ENCODE results near the gene KCNAB1.
"Not testable (repeated sequence)": the region's sequence is repeated elsewhere in the genome, so short reads cannot be mapped to it uniquely, and the experiment has no call there.

KCNAB1 gene

DNA sequence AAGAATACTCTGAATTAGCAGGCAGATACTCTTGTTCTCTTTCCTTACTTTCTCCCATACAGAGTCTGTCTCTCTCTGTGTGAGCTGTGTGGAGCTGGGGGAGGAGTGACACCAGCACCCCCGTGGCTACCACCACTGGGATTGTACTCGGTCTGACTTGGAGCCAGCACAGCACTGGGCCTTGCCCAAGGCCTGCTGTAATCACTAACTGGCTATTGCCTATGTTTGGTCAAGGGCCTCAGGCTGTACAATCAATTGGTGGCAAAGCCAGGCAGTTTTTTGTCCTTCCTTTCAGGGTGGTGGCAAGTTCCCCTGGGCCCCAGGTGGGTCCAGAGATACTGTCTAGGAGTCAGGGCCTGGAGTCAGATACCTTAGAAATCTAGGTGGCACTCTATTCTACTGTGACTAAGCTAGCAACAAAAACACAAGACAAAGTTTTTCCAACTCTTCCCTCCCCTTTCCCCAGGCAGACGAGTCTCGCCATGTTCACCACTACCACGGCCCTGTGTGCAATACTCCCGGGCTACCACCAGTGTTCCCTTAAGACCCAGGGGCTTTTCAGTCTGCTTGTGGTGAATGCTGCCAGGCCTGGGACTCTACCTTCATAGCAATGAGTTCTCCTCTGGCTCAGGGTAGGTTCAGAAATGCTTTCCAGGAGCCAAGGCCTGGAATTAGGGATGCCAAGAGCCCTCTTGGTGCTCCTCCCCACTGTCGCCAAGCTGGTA is 151.8 kb downstream of the KCNAB1 start:
- no peak overlapping the region for H2AFZ ChIP-seq (ENCODE audit: low read depth, low read length, severe bottlenecking)
- H3K9me2 ChIP-seq (replicated peaks; ENCODE audit: insufficient read depth, low read length) = no peaks in the 10 kb centered on the region
- H3K27me3 ChIP-seq (ENCODE audit: low read length) = no peaks in the 10 kb centered on the region
- H3K9ac ChIP-seq (ENCODE audit: low read length) = no peak overlapping the region
- no peaks in the 10 kb centered on the region for H3K79me2 ChIP-seq (ENCODE audit: insufficient read depth, low read length)
- H3K4me2 ChIP-seq (ENCODE audit: low read depth, low read length, poor library complexity, severe bottlenecking) = no peak overlapping the region
- H3K4me3 ChIP-seq (ENCODE audit: insufficient read depth, low read length, poor library complexity, severe bottlenecking) = no peak overlapping the region
- no peaks in the 10 kb centered on the region for H3F3A ChIP-seq (ENCODE audit: insufficient read depth)
- no peaks in the 10 kb centered on the region for H4K20me1 ChIP-seq (ENCODE audit: low read depth, low read length)
- no peak overlapping the region for H3K27ac ChIP-seq (ENCODE audit: low read depth, low read length)
- TF ChIP-seq, protein P1, sequence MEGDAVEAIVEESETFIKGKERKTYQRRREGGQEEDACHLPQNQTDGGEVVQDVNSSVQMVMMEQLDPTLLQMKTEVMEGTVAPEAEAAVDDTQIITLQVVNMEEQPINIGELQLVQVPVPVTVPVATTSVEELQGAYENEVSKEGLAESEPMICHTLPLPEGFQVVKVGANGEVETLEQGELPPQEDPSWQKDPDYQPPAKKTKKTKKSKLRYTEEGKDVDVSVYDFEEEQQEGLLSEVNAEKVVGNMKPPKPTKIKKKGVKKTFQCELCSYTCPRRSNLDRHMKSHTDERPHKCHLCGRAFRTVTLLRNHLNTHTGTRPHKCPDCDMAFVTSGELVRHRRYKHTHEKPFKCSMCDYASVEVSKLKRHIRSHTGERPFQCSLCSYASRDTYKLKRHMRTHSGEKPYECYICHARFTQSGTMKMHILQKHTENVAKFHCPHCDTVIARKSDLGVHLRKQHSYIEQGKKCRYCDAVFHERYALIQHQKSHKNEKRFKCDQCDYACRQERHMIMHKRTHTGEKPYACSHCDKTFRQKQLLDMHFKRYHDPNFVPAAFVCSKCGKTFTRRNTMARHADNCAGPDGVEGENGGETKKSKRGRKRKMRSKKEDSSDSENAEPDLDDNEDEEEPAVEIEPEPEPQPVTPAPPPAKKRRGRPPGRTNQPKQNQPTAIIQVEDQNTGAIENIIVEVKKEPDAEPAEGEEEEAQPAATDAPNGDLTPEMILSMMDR (IDR thresholded peaks at IDR 0.05; ENCODE audit: insufficient read depth, low read length, poor library complexity, severe bottlenecking) = no peak
- TF ChIP-seq EZH2phosphoT487 (conservative IDR thresholded peaks at IDR 0.05; ENCODE audit: low read length) = no peak
- no peaks in the 10 kb centered on the region for H3K9me3 ChIP-seq (ENCODE audit: insufficient read depth, low read length)
- H3K36me3 ChIP-seq (ENCODE audit: low read length) = no peaks in the 10 kb centered on the region

DNA sequence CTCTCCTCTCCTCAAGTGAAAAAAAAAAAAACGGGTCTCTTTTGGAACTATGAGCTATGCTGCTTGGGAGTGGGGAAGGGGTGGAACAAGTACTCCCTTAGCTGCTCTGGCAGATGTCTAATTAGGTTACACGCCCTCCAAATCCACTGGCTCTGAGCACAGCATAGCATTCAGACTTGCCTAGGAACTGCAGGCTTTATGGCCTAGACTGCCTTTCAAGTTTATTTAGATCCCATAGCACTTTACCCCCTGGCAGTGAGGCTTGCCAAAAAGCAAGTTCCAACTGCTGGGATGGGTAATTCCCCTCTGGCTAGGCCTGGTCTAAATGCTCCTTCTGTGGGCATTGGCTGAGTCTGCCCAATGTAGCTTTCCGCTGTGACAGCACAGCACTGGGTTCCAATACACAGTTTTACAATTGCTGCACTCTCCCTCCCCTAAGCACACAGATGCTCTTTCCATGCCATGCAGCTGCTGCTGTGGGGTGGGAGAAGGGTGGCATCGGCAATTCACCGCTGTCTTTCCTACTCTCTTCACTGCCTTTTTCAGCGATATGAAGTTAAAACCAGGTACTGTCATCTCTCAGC is 152.8 kb downstream of the KCNAB1 start:
- H3K9me3 ChIP-seq (ENCODE audit: insufficient read depth, low read length) = no peaks in the 10 kb centered on the region
- no peak overlapping the region for H3K4me2 ChIP-seq (ENCODE audit: low read depth, low read length, poor library complexity, severe bottlenecking)
- no peaks in the 10 kb centered on the region for H3K36me3 ChIP-seq (ENCODE audit: low read length)
- H4K20me1 ChIP-seq (ENCODE audit: low read depth, low read length) = no peaks in the 10 kb centered on the region
- H3K9me2 ChIP-seq (replicated peaks; ENCODE audit: insufficient read depth, low read length) = no peaks in the 10 kb centered on the region
- TF ChIP-seq, protein P1 (IDR thresholded peaks at IDR 0.05; ENCODE audit: insufficient read depth, low read length, poor library complexity, severe bottlenecking) = no peak
- TF ChIP-seq EZH2phosphoT487 (conservative IDR thresholded peaks at IDR 0.05; ENCODE audit: low read length) = no peak
- no peak overlapping the region for H2AFZ ChIP-seq (ENCODE audit: low read depth, low read length, severe bottlenecking)
- no peak overlapping the region for H3K4me3 ChIP-seq (ENCODE audit: insufficient read depth, low read length, poor library complexity, severe bottlenecking)
- H3K79me2 ChIP-seq (ENCODE audit: insufficient read depth, low read length) = no peaks in the 10 kb centered on the region
- H3K27me3 ChIP-seq (ENCODE audit: low read length) = no peaks in the 10 kb centered on the region
- no peaks in the 10 kb centered on the region for H3F3A ChIP-seq (ENCODE audit: insufficient read depth)
- H3K27ac ChIP-seq (ENCODE audit: low read depth, low read length) = no peak overlapping the region
- no peak overlapping the region for H3K9ac ChIP-seq (ENCODE audit: low read length)

DNA sequence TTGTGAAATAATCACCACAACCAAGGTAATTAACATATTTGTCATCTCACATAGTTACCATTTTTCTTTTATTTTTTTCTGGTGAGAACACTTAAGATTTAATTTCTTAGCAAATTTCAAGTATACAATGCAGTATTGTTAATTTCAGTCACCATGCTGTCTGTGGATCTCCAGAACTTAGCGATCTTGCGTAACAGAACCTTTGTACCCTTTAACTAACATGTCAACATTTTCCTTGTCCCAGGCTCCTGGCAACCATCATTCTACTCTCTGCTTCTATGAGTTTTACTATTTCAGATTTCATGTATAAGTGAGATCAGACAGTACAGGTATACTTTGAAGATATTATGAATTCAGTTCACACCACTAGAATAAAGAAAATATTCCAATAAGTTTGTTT is 154.4 kb downstream of the KCNAB1 start:
- H2AFZ ChIP-seq (ENCODE audit: low read depth, low read length, severe bottlenecking) = no peak overlapping the region
- H3K79me2 ChIP-seq (ENCODE audit: insufficient read depth, low read length) = no peaks in the 10 kb centered on the region
- no peak overlapping the region for H3K27ac ChIP-seq (ENCODE audit: low read depth, low read length)
- H3K9me2 ChIP-seq (replicated peaks; ENCODE audit: insufficient read depth, low read length) = no peaks in the 10 kb centered on the region
- no peaks in the 10 kb centered on the region for H3K27me3 ChIP-seq (ENCODE audit: low read length)
- H3K36me3 ChIP-seq (ENCODE audit: low read length) = no peaks in the 10 kb centered on the region
- no peaks in the 10 kb centered on the region for H4K20me1 ChIP-seq (ENCODE audit: low read depth, low read length)
- no peak overlapping the region for H3K4me3 ChIP-seq (ENCODE audit: insufficient read depth, low read length, poor library complexity, severe bottlenecking)
- H3K9me3 ChIP-seq (ENCODE audit: insufficient read depth, low read length) = no peaks in the 10 kb centered on the region
- no peak overlapping the region for H3K9ac ChIP-seq (ENCODE audit: low read length)
- TF ChIP-seq, protein P1 (IDR thresholded peaks at IDR 0.05; ENCODE audit: insufficient read depth, low read length, poor library complexity, severe bottlenecking) = no peak
- no peak for TF ChIP-seq EZH2phosphoT487 (conservative IDR thresholded peaks at IDR 0.05; ENCODE audit: low read length)
- H3F3A ChIP-seq (ENCODE audit: insufficient read depth) = no peaks in the 10 kb centered on the region
- no peak overlapping the region for H3K4me2 ChIP-seq (ENCODE audit: low read depth, low read length, poor library complexity, severe bottlenecking)

DNA sequence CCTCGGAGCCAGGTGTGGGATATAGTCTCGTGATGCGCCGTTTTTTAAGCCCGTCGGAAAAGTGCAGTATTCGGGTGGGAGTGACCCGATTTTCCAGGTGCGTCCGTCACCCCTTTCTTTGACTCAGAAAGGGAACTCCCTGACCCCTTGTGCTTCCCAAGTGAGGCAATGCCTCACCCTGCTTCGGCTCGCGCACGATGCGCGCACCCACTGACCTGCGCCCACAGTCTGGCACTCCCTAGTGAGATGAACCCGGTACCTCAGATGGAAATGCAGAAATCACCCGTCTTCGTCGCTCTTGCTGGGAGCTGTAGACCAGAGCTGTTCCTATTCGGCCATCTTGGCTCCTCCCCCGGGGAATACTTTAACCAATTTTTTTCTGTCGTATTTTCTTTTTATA is 164.3 kb downstream of the KCNAB1 start:
- not testable (repeated sequence) for H3F3A ChIP-seq (ENCODE audit: insufficient read depth); H3K9me2 ChIP-seq (replicated peaks; ENCODE audit: insufficient read depth, low read length); H3K27me3 ChIP-seq (ENCODE audit: low read length); H4K20me1 ChIP-seq (ENCODE audit: low read depth, low read length); H2AFZ ChIP-seq (ENCODE audit: low read depth, low read length, severe bottlenecking); H3K4me2 ChIP-seq (ENCODE audit: low read depth, low read length, poor library complexity, severe bottlenecking); H3K27ac ChIP-seq (ENCODE audit: low read depth, low read length); H3K9ac ChIP-seq (ENCODE audit: low read length); H3K36me3 ChIP-seq (ENCODE audit: low read length); H3K4me3 ChIP-seq (ENCODE audit: insufficient read depth, low read length, poor library complexity, severe bottlenecking); H3K79me2 ChIP-seq (ENCODE audit: insufficient read depth, low read length); H3K9me3 ChIP-seq (ENCODE audit: insufficient read depth, low read length)
